Nephron (organoid): ENCODE measurements around the gene CDK11A.
"Not testable (repeated sequence)": the region's sequence is repeated elsewhere in the genome, so short reads cannot be mapped to it uniquely, and the experiment has no call there.

Source experiments
- H3K27ac Mint-ChIP-seq, 3 experiments: 2 replicates each; pipeline ENCODE4 v1.8.0; 2020; ENCODE audit warnings: mixed read lengths in 3 of 3, mild to moderate bottlenecking in 2 of 3, moderate library complexity in 1 of 3
- H3K27me3 Mint-ChIP-seq: 2 replicates; pipeline ENCODE4 v1.8.0; 2021; ENCODE audit warnings: low read depth, mild to moderate bottlenecking, moderate library complexity, mixed read lengths
- H3K36me3 Mint-ChIP-seq: 2 replicates; pipeline ENCODE4 v1.8.0; 2020; ENCODE audit warnings: low read depth, mixed read lengths
- H3K4me1 Mint-ChIP-seq: 2 replicates; pipeline ENCODE4 v1.8.0; 2020; ENCODE audit warnings: mixed read lengths
- H3K4me3 Mint-ChIP-seq, 3 experiments: 2 replicates each; pipeline ENCODE4 v1.8.0; 2020; ENCODE audit warnings: mild to moderate bottlenecking in 3 of 3, mixed read lengths in 3 of 3, moderate library complexity in 2 of 3
- H3K9me3 Mint-ChIP-seq: 2 replicates; pipeline ENCODE4 v1.8.0; 2020; ENCODE audit warnings: mixed read lengths
- CTCF ChIP-seq, 3 experiments: fragments of 200-600 bp; sonication (generic); IDR thresholded peaks; one replicate each; pipeline ENCODE4 v1.5.0; 2021; ENCODE audit warnings: antibody characterized with exemption in 3 of 3; ENCODE audit not compliant: unreplicated experiment in 3 of 3

The CDK11A gene

DNA sequence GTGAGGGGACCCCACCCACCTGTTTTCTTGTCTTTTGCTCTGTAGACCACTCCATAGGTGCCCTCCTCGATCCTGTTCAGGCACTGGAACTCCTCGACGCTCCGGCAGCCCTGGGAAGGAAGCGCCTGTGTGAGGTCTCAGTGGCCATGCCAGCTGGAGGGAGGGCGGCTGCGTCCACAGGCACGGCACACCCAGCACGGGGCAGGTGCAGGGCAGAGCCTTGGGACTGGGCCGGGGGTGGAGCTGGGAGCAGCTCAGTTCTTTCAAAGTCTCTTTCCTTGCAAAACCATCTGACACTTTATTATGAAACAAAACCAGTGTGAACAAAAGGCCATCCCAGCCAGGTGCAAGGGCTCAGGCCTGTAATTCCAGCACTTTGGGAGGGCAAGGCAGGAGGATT lies 18.5 kb downstream of the CDK11A start:
- H3K36me3 Mint-ChIP-seq, H3K4me3 Mint-ChIP-seq, H3K4me1 Mint-ChIP-seq, H3K27me3 Mint-ChIP-seq, H3K27ac Mint-ChIP-seq, H3K9me3 Mint-ChIP-seq: not testable (repeated sequence)

DNA sequence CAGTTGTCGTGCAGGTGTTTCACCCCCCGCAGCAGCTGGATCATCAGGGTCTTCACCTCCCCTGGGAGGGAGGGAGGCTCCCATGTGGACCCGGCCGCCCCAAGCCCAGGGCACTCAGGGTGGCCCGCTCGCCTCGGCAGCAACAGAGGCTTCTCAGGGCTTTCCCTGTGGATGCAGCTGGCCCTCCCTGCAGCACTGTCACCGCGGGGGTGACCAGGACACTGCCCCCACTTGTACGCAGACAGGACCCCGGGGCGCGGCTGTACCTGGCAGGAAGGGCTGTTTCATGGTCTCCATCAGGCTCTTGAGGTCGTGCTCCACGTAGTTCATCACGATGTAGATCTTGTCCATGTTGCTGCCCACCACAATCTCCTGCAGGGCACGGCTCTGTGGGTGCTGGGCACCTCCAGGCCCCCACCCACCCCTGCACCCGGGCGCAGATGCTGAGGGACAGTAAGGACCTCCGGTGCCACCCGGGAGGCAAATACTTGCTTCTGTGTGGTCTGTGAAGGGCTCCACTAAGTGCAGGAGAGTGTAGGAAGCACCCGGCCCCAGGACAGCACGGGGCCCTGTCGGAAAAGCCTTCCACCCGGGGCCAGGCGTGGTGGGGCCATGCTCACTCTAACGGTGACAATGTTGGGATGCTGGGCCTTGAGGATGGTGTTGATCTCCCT lies 19.7 kb downstream of the CDK11A start:
- not testable (repeated sequence) for H3K4me3 Mint-ChIP-seq, H3K27ac Mint-ChIP-seq, H3K9me3 Mint-ChIP-seq, H3K27me3 Mint-ChIP-seq, H3K4me1 Mint-ChIP-seq, H3K36me3 Mint-ChIP-seq

- H3K27ac Mint-ChIP-seq: no peak overlapping the region
- H3K9me3 Mint-ChIP-seq: no peaks in the 10 kb centered on the region
- no peaks in the 10 kb centered on the region for H3K27me3 Mint-ChIP-seq
- H3K36me3 Mint-ChIP-seq: no peaks in the 10 kb centered on the region
- H3K4me1 Mint-ChIP-seq: no peaks in the 10 kb centered on the region
- TF ChIP-seq CTCF (IDR thresholded peaks at IDR 0.05; ENCODE audit: unreplicated experiment in 3 of 3): no peak
- H3K4me3 Mint-ChIP-seq: no peak overlapping the region
Measured at GRCh38 chr1:1703796-1704195, 20.4 kb downstream of the CDK11A start.

DNA sequence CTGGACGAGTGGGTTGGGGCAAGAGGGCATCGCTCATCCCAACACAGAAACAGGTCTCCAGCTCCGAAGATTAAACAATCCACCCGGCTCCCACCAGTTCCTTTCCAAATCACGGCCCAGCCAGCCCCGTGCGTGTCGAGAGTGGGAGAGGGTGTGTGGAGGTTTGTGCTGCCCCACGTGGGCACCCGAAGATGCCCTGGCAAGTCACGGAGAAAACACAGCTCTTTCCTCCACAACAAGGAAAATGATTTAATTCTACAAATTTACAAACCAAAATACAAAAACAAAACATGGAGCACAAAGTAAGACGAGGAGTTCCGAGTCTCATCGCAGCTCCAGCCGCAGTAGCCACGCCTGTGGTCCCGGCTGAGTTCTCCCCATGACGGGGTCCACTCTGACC lies 21.7 kb downstream of the CDK11A start:
- H3K27ac Mint-ChIP-seq, H3K27me3 Mint-ChIP-seq, H3K4me1 Mint-ChIP-seq: not testable (repeated sequence)

GRCh38 chr1:1700557-1700956 lies 23.6 kb downstream of the CDK11A start:
- H3K9me3 Mint-ChIP-seq, H3K27me3 Mint-ChIP-seq, H3K4me3 Mint-ChIP-seq, H3K4me1 Mint-ChIP-seq, H3K27ac Mint-ChIP-seq, H3K36me3 Mint-ChIP-seq: not testable (repeated sequence)

More for the DNA sequence above, 21.7 kb downstream of the CDK11A start:
- H3K36me3 Mint-ChIP-seq, H3K9me3 Mint-ChIP-seq, H3K4me3 Mint-ChIP-seq: not testable (repeated sequence)

DNA sequence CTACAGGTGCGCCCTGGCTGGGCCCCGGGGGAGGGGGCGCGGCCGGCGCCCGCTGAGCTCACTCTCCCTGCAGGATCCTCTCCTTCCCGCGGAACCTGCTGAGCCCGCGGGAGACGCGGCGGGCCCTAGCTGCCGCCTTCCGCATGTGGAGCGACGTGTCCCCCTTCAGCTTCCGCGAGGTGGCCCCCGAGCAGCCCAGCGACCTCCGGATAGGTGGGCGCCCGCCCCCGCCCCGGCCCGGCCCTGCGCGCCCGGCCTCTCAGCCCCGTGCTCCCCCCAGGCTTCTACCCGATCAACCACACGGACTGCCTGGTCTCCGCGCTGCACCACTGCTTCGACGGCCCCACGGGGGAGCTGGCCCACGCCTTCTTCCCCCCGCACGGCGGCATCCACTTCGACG lies 24.1 kb downstream of the CDK11A start:
- H3K27ac Mint-ChIP-seq, H3K27me3 Mint-ChIP-seq: not testable (repeated sequence)

DNA sequence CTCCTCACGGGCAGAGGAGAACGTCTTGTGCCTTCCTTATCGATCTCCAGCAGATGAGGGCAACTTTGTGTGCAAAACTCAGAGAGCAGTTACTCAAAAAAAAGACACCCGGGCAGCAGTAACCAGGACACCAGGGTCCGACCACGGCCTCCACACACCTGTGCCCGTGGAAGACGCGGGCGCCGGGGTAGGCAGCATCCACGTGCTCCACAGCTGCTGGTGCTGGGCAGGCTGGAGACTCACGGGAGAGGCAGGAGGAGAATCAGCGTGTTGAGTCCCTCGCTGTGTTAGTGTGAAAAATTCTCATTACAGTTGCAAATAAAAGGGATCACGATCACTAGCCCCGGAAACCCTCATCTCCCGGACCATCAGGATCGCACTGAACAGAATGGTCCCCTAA lies 25.1 kb downstream of the CDK11A start:
- H3K27me3 Mint-ChIP-seq, H3K4me1 Mint-ChIP-seq, H3K27ac Mint-ChIP-seq, H3K4me3 Mint-ChIP-seq, H3K36me3 Mint-ChIP-seq, H3K9me3 Mint-ChIP-seq: not testable (repeated sequence)

More for the DNA sequence above, 24.1 kb downstream of the CDK11A start:
- not testable (repeated sequence) for H3K9me3 Mint-ChIP-seq, H3K36me3 Mint-ChIP-seq, H3K4me1 Mint-ChIP-seq, H3K4me3 Mint-ChIP-seq

DNA sequence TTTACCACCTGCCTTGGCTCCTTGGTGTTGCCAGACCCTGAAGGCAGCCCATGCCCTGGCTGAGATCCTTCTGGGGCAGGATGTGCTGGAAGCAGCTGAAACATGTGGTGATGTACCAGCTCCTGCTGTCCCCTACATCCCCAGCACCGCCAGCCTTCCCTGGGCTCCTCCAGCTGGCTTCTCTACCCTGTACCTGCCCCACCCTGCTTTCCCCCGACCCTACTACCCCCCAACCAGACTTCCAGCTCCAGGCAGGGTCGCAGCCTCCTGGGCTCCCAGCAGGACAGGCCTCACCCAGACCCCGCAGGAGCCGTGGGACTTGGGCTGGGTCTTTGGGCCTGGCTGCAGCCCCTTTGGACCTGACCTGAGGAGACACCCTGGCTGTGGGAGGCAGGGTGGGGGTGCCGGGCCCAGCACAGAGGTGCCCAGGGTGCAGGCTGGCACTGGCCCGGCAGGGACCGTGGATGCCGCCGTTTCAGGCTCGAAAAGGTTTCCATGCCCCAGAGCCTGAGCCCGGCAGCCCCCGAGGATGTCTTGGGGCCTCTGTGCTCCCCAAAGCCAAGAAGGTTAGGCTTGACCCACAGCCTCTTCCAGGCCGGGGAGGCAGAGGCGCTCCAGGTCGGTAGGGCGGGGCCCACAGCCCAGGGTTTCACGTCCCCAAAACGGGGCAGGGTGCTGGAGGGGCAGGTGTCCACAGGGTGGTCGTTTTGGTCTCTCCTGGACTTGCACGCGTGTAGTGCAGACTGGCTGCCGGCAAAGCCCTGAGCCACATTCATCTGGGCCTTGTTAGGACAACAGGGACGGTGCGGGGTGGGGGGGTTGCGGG lies 26.6 kb downstream of the CDK11A start:
- H3K9me3 Mint-ChIP-seq, H3K27me3 Mint-ChIP-seq, H3K4me1 Mint-ChIP-seq, H3K27ac Mint-ChIP-seq, H3K36me3 Mint-ChIP-seq, H3K4me3 Mint-ChIP-seq: not testable (repeated sequence)

- not testable (repeated sequence) for H3K27me3 Mint-ChIP-seq
Measured at GRCh38 chr1:1696431-1697357, 27.5 kb downstream of the CDK11A start.

GRCh38 chr1:1692714-1693647 lies 31.2 kb downstream of the CDK11A start, which contains the start of gene SLC35E2B:
SLC35E2B (minus strand) TSS chr1:1692795; CDS start chr1:1676699, 16,096 bp downstream.
- H3K9me3 Mint-ChIP-seq, H3K27me3 Mint-ChIP-seq, H3K4me1 Mint-ChIP-seq, H3K36me3 Mint-ChIP-seq: not testable (repeated sequence)
- peak within 1 kb of the TSS; percentile 75 to 96 (median 88) for H3K27ac Mint-ChIP-seq
- H3K4me3 Mint-ChIP-seq: peak within 1 kb of the TSS; percentile 81 to 84 (median 81)

More at GRCh38 chr1:1696431-1697357, 27.5 kb downstream of the CDK11A start:
- not testable (repeated sequence) for H3K36me3 Mint-ChIP-seq, H3K9me3 Mint-ChIP-seq, H3K4me1 Mint-ChIP-seq, H3K4me3 Mint-ChIP-seq
- H3K27ac Mint-ChIP-seq: peak overlapping the region in 2 of 3 experiments; percentile 54 to 62

GRCh38 chr1:1692324-1692713 lies 31.8 kb downstream of the CDK11A start:
- Mint-ChIP-seq H3K27ac (peak overlapping the region; percentile 51 to 96 (median 75)), H3K4me3 (peak overlapping the region; percentile 81 to 84 (median 81))
- H3K36me3 Mint-ChIP-seq, H3K4me1 Mint-ChIP-seq, H3K9me3 Mint-ChIP-seq, H3K27me3 Mint-ChIP-seq: not testable (repeated sequence)

- not testable (repeated sequence) for H3K9me3 Mint-ChIP-seq, H3K36me3 Mint-ChIP-seq
Measured at GRCh38 chr1:1691443-1691842, 32.7 kb downstream of the CDK11A start.

DNA sequence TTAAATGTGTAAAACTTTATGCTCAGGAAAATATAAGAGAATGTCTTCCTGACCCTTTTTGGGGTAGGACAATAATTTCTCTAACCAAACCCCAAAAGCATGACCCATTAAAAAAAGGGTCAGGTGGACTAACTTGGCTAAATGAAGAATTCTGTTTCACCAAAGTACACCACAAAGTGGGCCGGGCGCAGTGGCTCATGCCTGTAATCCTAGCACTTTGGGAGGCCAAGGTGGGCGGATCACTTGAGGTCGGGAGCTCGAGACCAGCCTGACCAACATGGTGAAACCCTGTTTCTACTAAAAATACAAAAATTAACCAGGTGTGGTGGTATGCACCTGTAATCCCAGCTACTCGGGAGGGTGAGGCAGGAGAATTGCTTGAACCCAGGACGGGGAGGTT lies 34.6 kb downstream of the CDK11A start:
- H3K9me3 Mint-ChIP-seq, H3K4me1 Mint-ChIP-seq, H3K27me3 Mint-ChIP-seq: not testable (repeated sequence)
- peak overlapping the region; percentile 54 to 77 (median 68) for H3K4me3 Mint-ChIP-seq
- H3K36me3 Mint-ChIP-seq: peaks cover 13% of the 10 kb centered on the region
- peak overlapping the region in 1 of 3 experiments; percentile 57 for H3K27ac Mint-ChIP-seq

More at GRCh38 chr1:1691443-1691842, 32.7 kb downstream of the CDK11A start:
- H3K4me3 Mint-ChIP-seq, H3K4me1 Mint-ChIP-seq, H3K27me3 Mint-ChIP-seq, H3K27ac Mint-ChIP-seq: not testable (repeated sequence)
